ENCODE data around the gene NCAM2.

The NCAM2 gene

GRCh38 chr21:21162786-21163185 is 164.6 kb downstream of the NCAM2 start:
- no peak for DNase-seq (ENCODE audit: low spot score)
- TF ChIP-seq CTCF (IDR thresholded peaks at IDR 0.05; ENCODE audit: extremely low read depth, missing control alignments): no peak

DNA sequence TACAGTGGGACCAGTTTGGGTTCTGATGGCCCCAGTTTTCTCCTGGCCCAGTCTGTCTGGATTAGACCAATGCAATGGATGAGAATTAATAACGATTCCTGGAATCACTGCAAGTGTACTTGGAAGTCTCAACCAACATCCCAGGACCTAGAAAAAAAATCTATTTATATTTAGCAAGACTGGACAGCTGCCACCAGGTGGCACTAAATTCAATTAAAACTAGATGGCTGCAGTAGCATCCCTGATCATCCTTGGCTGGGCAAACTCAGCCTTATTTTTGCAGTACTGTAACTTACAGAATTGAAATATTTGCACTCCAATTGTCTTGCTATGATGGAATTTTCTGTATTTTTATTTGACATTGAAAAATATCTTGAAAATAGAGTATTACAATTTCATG is 165.7 kb downstream of the NCAM2 start:
- peak; percentile 13 for TF ChIP-seq CTCF (IDR thresholded peaks at IDR 0.05; ENCODE audit: extremely low read depth, missing control alignments)

GRCh38 chr21:21165063-21165645 is 166.9 kb downstream of the NCAM2 start:
- no peak for DNase-seq (ENCODE audit: low spot score)

More for the DNA sequence above, 165.7 kb downstream of the NCAM2 start:
- DNase-seq (ENCODE audit: low spot score): peak; percentile 10

DNA sequence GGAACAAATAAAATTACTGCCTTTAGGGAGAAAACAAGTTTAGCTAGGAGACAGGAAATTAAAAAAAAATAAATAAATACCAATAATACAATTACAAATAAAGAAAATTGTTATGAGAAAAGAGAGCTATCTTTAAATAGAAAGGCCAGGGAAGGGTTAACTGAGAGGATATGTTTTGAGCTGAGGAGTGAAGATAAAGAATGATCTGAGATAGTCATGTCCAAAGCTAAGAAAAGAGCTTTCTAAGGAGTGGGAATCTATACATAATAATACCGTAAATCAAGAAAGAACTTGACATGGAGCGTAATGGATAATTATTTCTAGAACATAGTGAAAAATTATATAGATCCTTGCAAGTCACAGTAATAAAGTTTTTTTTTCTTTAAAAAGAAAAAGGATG is 176.5 kb downstream of the NCAM2 start:
- no peak for TF ChIP-seq CTCF (IDR thresholded peaks at IDR 0.05; ENCODE audit: extremely low read depth, missing control alignments)
- DNase-seq (ENCODE audit: low spot score): no peak

More at GRCh38 chr21:21165063-21165645, 166.9 kb downstream of the NCAM2 start:
- no peak for TF ChIP-seq CTCF (IDR thresholded peaks at IDR 0.05; ENCODE audit: extremely low read depth, missing control alignments)

- no peak for DNase-seq (ENCODE audit: low spot score)
- TF ChIP-seq CTCF (IDR thresholded peaks at IDR 0.05; ENCODE audit: extremely low read depth, missing control alignments): no peak
Measured at GRCh38 chr21:21175798-21176334, 177.7 kb downstream of the NCAM2 start.

DNA sequence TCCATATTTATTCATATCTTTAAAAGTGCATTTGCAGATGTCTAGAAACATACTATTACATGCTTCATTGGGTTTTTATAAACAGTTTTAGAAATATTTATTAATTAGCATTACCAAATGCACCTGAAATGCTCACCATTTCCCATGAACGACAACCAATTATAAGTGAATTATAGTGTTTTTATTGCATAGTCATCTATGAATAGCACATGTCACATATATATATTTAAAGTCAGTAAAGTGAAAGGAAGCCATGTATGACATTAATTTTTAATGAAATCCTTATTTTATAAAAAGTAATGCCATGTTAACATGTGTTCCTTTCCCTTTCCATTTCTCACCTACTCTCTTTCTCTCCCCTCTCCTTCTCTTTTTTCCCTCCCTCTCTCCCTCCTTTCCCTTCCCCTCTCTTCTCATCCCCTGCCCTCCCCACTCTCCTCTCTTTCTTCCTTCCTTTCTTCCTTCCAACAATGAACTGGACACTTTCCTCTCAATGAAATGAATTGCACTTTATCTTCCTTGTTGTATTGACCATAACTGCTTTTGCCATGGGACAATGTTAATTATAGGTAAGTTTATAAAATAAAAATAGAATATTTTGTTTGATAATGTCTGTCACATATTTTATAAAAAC is 179.3 kb downstream of the NCAM2 start:
- DNase-seq (ENCODE audit: low spot score): no peak
- TF ChIP-seq CTCF (IDR thresholded peaks at IDR 0.05; ENCODE audit: extremely low read depth, missing control alignments): no peak

DNA sequence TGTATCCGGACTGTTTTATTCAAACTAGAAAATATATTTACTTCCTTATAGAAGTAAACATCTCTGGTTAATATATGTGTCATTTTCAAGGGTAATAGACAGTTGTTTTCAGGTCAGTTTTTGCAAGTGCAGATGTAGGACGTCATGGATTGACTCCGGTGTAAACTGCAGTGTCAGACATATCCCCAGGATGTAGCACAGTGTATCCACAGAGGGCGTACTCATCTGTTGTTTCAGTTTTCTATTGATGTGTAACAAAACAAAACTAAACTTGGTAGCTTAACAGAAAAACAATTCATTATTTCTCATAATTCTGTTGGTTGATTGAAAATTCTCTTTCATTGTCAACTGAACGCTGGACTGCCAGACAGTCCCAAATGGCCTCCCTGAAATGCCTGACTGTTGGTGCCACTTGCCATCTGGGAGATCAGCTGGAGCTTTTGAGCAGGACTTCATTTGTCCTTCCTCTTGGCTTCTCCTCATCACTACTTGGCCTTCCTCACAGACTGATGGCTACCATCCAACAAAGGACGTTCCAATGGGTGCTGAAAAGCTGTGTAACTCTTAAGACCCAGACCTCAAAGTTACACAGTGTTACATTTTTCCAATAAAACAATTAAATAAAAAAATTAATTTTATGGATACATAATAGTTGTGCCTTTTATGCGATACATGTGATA is 181.6 kb downstream of the NCAM2 start:
- no peak for DNase-seq (ENCODE audit: low spot score)
- no peak for TF ChIP-seq CTCF (IDR thresholded peaks at IDR 0.05; ENCODE audit: extremely low read depth, missing control alignments)
